Stimulated activated CD4-positive, alpha-beta T cell treated with anti-CD3 and anti-CD28 coated beads, Interleukin-2, amount 100 ng/mL, for 48 hours (primary cell): ENCODE results near the gene PIM1.
"Not testable (repeated sequence)": the region's sequence is repeated elsewhere in the genome, so short reads cannot be mapped to it uniquely, and the experiment has no call there.

ENCODE experiments used
- DNase-seq, 2 donors: peaks; one replicate each; pipeline ENCODE4 v3.0.0-alpha.2; 2020

The PIM1 gene

GRCh38 chr6:37169496-37170272, at the start of gene PIM1:
Gene PIM1, plus strand, starts transcription at chr6:37170152. Its CDS starts 424 bp downstream, at chr6:37170576.
- peak; percentile 99 to 100 for DNase-seq

GRCh38 chr6:37121556-37121955, 48.4 kb upstream of the PIM1 start:
- DNase-seq: no peak

- DNase-seq: no peak
These were observed 47.1 kb upstream of the PIM1 start for GRCh38 chr6:37122861-37123260.

DNA sequence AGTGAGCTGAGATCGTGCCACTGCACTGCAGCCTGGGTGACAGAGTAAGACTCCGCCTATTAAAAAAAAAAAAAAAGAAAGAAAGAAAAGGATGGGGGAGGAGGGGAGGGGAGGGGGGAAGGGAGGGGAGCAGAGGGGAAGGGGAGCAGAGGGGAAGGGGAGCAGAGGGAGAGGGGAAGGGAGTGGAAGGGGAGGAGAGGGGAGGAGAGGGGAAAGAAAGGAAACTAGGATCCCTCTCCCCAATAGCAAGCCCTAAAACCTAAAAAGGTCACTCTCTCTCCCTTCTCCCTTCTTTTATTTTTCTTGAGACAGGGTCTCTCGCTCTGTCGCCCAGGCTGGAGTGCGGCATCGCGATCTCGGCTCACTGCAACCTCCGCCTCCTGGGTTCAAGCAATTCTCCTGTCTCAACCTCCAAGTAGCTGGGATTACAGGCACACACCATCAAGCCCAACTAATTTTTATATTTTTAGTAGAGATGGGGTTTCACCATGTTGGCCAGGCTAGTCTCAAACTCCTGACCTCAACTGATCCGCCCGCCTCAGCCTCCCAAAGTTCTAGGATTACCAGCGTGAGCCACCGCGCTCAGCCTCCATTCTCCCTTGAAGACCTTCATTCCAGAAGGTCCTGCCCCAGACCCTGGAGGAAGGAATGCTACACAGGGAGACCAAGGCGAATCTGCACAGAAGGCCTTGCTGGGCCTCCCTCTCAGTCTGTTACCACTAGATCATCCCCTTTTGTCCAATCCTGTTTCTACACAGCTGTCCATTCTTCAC, 45.8 kb upstream of the PIM1 start:
- no peak for DNase-seq

- DNase-seq: no peak
These were observed 44.0 kb upstream of the PIM1 start for GRCh38 chr6:37125774-37126492.

- DNase-seq: no peak
These were observed 43.4 kb upstream of the PIM1 start for GRCh38 chr6:37126493-37126958.

GRCh38 chr6:37126961-37127616, 42.9 kb upstream of the PIM1 start:
- DNase-seq: no peak

DNA sequence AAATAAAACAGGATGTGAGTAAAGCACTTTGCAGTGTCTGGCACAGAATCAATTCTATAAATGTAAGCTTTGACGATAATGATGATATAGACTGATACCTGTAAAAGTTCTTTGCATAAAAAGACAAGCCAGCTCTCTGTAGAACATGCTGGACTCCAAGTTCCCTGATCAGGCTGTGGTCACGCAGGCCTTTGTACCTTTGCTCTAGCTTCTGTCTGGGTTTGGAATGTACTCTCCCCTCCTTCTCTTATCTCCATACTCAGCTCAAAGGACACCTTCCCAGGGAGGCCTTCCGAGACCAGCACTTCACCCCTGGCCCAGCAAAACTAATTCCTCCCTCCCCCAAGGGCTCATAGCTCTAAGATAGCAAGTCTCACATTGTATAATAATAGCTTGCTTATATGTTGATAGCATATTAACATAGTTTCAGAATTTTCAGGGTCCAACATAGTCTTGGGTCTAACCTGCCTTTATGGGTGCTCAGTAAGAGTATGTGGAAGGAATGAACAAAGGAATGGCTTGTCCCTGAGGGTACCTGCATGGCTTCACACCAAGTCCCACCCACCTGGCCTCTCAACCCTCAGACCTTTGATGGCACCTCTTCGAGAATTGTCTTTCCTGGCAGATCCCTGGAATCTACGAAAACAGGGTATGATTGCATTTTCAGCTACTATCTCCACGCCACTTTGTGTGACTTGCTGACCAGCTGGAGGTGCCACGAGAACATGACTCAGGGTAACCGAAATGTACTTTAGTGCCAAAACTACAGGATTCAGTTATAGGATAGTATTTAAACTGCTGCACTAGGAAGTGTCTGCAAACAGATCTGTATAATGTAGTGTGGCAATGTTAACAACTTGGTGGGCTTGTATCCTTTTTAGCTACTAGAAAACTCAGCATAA, 41.7 kb upstream of the PIM1 start:
- DNase-seq: no peak

- not testable (repeated sequence) for DNase-seq
These were observed 41.0 kb upstream of the PIM1 start for GRCh38 chr6:37128863-37129443.

DNA sequence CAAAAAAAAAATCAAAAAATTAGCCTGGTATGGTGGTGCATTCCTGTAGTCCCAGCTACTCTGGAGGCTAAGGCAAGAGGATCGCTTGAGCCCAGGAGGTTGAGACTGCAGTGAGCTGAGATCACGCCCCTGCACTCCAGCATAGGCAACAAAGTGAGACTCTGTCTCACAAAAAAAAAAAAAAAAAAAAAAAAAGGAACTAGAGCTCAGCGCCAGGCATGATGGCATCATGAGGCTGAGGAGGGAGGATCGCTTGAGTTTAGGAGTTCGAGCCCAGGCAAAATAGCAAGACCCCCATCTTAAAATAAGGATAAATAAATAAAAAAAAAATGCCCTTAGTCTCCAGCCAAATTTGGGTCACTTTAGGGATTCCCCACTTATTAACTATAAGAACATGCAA, 40.4 kb upstream of the PIM1 start:
- DNase-seq: no peak

DNA sequence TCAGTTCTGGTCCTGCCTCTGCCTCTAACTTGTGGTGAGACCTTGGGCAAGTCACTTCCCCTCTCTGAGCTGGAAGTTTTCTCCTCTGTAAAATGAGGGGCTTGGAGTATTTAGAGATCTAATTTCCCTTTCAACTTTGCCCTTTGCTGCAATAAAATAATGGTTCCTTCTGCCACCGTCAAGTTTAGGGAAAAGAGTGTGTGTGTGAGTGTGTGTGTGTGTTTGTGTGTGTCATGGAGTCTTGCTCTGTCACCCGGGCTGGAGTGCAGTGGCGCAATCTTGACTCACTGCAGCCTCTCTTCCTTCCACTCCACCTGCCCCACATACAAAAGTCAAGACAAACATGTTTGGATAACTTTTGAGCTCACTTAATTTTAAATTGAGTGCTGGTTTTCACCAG, 39.2 kb upstream of the PIM1 start:
- DNase-seq: no peak

DNA sequence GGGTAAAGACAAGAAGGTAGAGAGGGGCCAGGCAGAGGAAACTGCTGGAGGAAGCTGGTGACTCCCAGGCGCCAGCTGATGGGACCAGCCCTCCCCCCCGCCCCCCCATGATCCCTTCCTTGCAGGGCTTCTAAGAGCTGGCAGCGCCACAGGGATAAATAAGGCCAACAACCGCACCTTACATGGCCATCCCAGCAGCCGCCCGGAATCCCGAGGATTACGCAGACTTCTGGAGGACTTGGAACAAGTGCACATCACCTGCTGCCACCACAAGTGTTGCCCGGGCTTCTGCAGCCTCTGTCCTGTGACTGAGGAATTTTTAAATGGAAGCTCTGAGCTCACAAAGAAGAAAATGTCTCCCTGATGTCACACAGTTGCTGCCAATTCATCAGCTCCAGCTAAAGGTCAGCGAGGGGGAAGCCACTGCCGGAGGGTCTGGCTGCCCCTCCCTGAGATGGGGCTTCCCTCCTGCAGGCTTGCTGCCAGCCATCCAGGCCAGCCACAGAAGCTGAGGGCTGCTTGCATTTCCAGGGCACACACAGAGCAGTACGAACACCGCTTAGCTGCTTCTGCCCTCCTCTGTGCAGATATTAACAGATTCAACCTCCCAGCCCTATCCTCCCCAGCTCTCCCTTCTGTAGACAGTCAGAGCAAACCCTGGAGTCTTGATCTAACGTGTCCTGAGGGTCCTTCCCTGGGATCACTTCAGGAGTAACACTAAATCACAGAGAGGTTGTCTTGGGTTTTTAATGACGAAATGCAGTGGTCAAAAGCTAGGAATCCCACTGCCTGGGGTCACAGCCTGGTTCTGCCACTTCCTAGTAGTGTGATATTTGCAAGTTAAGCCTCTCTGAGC, 38.6 kb upstream of the PIM1 start:
- DNase-seq: no peak

DNA sequence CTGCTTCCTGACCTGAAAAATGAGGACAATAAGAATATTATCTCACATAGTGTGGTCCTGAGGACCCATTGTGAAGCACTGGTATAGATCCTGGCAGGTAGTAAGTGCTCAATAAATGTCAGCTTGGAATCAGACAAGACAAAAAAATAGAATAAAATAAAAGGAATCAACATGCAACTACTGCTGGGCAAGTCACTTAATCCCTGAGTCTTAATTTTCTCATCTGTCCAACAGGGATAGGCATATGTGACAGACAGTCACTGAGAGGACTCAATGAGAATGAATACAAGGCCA, 38.0 kb upstream of the PIM1 start:
- no peak for DNase-seq

- DNase-seq: no peak
These were observed 35.9 kb upstream of the PIM1 start for GRCh38 chr6:37134036-37134395.

GRCh38 chr6:37134396-37135191, 35.4 kb upstream of the PIM1 start:
- no peak for DNase-seq

- no peak for DNase-seq
These were observed 33.9 kb upstream of the PIM1 start for GRCh38 chr6:37135835-37136694.

DNA sequence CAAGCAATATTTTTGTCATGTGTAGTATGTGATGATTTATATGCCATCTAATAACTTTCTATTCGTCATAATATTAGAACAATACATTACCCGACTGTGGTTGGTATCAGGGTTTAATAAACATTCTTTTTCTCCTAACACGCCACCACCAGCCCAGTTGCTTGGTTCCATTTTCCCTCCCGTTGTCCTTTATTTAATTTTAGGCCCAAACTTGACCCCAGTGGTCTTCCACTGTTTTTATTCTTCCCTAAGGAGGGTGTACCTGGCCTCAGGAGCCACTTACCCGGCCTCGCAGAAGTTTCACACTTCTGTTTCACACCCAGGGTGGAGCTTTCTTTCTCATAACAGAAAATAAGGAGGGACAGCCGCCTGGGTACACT, 33.1 kb upstream of the PIM1 start:
- DNase-seq: no peak

DNA sequence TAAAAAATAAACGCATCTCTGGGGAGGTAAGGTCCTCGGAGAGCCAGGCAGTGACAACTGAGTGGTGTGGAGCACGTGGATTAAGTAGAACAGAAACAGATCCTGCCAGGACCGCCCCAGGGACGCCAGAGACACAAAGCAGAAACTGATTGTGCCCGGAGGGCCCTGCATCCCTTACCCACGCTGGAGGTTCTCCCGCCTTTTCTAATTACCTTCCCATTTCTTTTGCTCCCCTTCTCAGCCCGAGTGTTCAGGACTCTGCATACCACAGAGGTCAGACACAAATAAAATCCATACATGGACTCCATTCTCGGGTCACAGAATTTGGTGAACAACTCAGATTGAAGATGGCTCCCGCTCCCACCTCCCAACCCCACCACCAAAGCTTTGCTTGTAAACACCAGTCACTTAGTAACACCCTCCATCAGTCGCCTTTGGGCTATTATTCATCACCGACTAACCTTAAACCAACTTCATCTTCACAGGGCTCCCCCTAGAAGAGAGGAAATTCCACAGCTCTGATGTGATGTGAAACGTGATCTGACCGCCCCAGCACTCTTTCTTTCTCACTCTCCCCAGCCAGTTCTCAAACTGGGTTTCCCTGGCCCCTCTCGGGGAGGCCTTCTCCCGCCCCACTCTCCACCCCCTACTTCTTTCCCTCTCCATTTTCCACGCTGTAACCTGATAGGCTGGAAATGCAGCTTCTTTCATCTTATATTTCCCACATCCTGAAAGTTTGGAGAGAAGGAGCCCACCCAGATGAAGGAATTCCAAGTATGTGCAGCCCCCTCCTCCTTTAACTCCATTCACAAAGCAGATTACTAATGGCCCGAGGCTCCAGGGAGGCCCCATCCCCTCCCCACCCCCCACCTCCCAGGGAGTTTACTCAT, 32.5 kb upstream of the PIM1 start:
- peak; percentile 27 to 41 for DNase-seq
